GM18519 (cell line): ENCODE measurements around the gene THEM5.
"Not testable (repeated sequence)": the region's sequence is repeated elsewhere in the genome, so short reads cannot be mapped to it uniquely, and the experiment has no call there.

ENCODE experiments used
- ATAC-seq: cut with Tn5 transposase; IDR thresholded peaks from one replicate; pipeline ENCODE4 v1.9.1; 2021; ENCODE audit warnings: mild to moderate bottlenecking, moderate library complexity; ENCODE audit not compliant: unreplicated experiment, low FRiP score

THEM5 gene

GRCh38 chr1:151853411-151853943, at the start of gene THEM5:
THEM5 (minus strand) TSS chr1:151853712; CDS start chr1:151853565, 147 bp downstream.
- no peak for ATAC-seq

- ATAC-seq = no peak
Measured at GRCh38 chr1:151902858-151903257, 49.3 kb upstream of the THEM5 start.

- not testable (repeated sequence) for ATAC-seq
Measured at GRCh38 chr1:151900804-151901203, 47.3 kb upstream of the THEM5 start.

GRCh38 chr1:151898519-151898991, 45.0 kb upstream of the THEM5 start:
- ATAC-seq = no peak

GRCh38 chr1:151897991-151898431, 44.5 kb upstream of the THEM5 start:
- ATAC-seq = no peak

GRCh38 chr1:151893176-151893924, 39.8 kb upstream of the THEM5 start:
- ATAC-seq = no peak

- no peak for ATAC-seq
Measured at GRCh38 chr1:151892190-151892589, 38.7 kb upstream of the THEM5 start.

GRCh38 chr1:151891512-151891911, 38.0 kb upstream of the THEM5 start:
- no peak for ATAC-seq

- ATAC-seq = no peak
Measured at GRCh38 chr1:151888972-151889570, 35.6 kb upstream of the THEM5 start.

- ATAC-seq = no peak
Measured at GRCh38 chr1:151887028-151887427, 33.5 kb upstream of the THEM5 start.

- no peak for ATAC-seq
Measured at GRCh38 chr1:151885479-151885878, 32.0 kb upstream of the THEM5 start.

- not testable (repeated sequence) for ATAC-seq
Measured at GRCh38 chr1:151884879-151885278, 31.4 kb upstream of the THEM5 start.

GRCh38 chr1:151884445-151884844, 30.9 kb upstream of the THEM5 start:
- ATAC-seq = not testable (repeated sequence)

- not testable (repeated sequence) for ATAC-seq
Measured at GRCh38 chr1:151883898-151884297, 30.4 kb upstream of the THEM5 start.

GRCh38 chr1:151882918-151883317, 29.4 kb upstream of the THEM5 start:
- ATAC-seq = not testable (repeated sequence)

- ATAC-seq = no peak
Measured at GRCh38 chr1:151882466-151882865, 29.0 kb upstream of the THEM5 start.

- ATAC-seq = no peak
Measured at GRCh38 chr1:151881479-151881878, 28.0 kb upstream of the THEM5 start.

- ATAC-seq = no peak
Measured at GRCh38 chr1:151875419-151876097, 22.0 kb upstream of the THEM5 start.

GRCh38 chr1:151872776-151873175, 19.3 kb upstream of the THEM5 start:
- ATAC-seq = not testable (repeated sequence)

- no peak for ATAC-seq
Measured at GRCh38 chr1:151871284-151872030, 17.9 kb upstream of the THEM5 start.
